HG02852 (cell line): ENCODE data around the gene PTK7.

Source experiments
- ATAC-seq: cut with Tn5 transposase; IDR thresholded peaks from one replicate; pipeline ENCODE4 v1.9.1; 2021; ENCODE audit warnings: mild to moderate bottlenecking, moderate library complexity; ENCODE audit not compliant: unreplicated experiment

Gene PTK7

DNA sequence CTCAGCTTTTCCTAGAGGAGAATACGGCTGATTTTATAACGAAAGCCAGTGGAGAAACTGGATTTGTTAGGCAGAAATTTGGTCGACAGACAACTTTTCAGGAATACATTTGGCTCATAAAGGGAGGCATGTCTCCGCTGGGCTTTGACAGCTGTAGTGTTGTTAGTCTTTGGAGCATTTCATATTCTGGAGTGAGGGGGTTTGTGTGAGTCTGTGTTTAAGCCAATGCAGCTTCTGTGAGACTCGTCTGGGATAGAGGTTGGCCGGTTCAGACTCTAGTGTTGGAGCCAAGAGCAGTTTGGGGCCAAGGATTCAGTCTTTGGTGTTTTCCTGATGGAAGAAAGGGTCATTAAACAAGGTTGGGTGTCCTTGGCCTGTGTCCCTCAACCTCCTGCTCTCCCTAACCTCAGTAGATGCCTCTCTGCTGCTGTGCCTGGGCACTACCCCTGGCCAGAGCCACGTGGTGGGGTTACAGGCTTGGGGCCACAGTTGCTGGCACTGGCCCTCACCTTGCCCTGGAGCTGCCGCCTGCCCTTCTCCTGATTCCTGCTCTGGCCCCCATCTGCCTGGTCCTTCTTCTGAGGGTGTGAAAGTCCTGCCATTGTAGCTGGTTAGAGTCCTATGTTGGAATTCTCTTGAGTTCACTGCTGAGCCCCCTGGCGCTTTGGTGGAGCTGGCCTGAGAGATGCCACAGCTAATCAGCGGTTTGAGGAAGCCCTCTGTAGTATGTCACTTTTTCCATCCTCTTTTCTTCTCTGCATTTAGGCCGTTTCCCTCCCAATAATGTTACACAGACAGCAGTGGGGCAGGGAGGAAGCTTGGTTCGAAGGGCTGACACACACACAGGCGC lies 6.9 kb downstream of the PTK7 start:
- ATAC-seq: no peak

DNA sequence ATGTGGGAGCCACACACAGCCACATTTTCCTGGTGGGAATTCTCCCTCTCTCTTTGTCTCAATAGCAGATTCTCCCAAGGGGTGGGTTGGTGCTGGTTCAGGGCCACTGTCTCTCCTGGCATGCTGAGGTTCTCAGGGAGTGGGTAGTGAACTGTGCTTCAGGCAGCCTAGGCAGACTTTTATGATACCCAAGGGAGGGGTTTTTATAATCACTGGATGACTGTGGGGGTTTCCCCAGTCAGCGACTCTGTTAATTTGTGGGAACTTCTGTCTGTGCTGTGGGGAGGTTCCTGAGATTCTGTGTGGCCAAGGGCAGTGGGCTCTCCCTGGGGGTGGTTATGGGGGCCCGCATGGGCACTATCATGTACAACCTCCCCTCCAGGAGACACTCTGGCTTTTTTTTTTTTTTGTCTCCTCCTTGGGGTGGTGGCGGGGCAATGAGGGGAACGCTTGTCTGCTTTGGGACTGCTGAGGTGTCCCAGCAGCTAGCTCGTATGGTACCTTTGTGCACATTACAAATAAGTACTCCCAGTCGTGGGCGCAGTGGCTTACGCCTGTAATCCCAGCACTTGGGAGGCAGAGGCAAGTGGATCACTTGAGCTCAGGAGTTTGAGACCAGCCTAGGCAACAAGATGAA lies 10.0 kb downstream of the PTK7 start:
- no peak for ATAC-seq

DNA sequence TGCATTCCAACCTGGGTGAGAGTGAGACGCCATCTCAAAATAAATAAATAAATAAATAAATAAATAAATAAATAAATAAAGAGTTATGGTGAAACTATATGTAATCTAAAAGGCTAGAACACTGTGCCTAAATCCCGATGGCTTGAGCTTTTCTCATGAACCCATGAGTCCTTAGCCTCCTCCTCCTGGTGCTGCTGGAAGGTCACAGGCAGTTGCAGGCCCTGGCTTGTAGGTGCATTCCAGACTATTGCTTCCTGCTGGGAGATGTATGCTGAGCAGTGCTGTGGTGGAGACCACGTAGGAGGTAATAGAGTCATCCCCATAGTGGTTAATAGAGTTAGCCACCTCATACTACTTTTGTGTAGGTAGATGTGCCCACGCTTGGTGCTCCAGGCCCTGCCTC lies 12.5 kb downstream of the PTK7 start:
- no peak for ATAC-seq

DNA sequence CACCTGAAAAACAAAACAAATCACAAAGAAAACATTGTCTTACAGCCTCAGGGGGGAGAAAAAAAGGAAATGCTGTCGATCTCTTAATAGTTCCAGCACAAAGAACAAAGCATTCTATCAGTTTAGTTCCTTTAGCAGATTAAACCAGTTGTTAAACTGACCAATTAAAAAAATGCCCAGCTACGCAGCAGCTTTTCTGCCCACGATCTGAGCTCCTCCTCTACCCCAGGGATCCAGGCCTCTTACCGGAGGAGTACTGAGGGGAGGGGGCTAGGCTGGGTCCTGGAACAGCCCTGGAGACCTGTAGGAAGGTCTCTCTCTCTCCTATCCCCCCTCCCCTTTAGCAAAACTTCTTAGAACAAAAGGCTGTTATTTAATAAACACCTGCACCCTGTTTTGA lies 13.4 kb downstream of the PTK7 start:
- ATAC-seq: no peak

DNA sequence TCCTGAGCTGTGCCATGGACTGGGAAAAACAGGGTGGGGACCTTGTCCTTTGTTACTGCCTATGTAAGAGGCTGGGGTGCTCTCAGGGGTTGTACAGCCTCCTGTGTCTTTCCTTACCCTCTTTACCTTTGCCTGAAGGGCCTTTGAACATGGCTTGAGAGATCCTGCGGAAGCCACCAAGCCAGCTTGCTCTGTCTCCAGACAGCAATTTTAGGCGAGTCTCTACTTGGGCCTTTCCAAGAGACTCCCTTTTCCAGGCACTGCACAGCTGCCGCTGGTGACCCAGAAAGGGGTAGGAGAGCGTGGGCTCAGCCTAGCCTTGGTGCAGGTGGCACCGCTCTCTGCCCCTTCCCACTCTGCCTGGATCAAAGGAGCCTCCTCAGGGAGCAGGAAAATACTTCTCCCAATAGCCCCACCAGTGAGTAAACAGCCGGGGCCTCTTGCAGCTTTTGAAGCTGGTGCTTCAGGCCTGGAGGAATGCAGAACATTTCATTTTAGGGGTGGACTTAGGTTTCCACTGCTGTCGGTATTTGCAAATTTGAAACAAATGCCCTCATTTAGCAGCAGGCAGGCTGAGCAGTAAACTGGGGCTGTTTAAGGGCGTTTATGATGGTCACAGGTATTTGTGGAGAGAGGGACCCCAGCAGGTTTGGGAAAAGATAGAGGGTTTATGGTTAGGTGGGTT lies 13.9 kb downstream of the PTK7 start:
- no peak for ATAC-seq

DNA sequence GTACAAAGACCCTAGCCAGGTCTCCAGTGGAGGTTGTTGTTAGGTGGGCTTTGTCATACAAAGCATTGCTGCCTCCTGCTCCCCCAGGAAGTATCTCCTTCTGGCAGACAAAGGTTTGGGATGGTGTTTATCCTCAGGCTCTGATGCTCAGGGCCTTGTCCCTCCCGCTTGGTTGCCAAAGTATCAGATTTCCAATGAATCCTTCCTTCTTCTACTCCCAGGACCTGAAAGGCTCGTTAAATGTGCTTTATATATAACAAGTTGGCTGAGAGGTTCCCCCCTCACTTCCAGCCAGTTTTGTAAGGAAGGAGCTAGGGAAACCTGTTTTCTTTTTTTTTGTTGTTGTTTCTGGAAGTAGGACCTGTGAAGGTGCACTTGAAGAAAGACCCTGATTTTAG lies 14.4 kb downstream of the PTK7 start:
- ATAC-seq: no peak

DNA sequence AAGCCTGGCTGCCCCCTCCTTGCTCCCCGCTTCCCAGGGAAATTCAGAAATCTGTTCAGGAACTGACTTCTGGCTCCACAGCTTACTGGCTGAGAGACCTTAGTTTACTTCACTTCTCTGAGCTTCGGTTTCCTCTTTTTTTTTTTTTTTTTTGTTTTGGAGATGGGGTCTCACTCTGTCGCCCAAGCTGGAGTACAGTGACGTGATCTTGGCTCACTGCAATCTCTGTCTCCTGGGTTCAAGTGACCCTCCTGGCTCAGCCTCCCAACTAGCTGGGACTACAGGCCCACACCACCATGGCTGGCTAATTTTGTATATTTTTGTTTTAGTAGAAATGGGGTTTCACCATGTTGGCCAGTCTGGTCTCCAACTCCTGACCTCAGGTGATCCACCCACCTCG lies 14.9 kb downstream of the PTK7 start:
- ATAC-seq: no peak

DNA sequence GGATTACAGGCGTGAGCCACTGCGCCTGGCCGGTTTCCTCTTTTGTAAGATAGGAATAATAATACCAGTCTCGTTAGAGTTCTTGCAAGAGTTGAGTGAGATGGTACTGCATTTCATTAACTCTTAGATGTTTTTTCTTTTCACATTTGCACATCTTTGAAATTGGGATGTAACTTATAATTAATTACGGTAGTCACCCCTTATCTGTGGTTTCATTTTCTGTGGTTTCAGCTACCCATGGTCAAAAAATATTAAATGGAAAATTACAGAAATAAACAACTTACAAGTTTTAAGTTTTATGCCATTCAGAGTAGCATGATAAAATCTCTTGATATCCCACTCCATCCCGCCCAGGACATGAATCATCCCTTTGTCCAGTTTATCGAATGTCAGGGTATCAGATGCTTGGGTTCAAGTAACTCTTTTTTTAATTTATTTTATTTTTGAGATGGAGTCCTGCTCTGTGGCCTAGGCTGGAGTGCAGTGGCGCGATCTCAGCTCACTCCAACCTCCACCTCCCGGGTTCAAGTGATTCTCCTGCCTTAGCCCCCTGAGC lies 15.4 kb downstream of the PTK7 start:
- ATAC-seq: no peak

DNA sequence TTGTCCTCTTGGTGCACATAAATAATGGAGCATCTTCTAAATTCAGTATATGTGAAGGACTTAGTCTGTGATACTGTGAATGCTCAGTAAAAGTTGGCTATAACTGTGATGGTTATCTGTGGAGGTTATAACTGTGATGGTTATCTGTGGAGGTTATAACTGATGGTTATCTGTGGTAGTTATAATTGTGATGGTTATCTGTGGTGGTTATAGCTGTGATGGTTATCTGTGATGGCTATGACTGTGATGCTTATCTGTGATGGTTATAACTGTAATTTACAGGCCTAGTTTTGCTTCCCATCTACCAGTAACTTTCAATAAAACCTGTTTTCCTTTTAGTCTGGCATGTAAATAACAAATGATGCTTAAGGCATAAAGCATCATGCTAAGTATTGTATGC lies 16.5 kb downstream of the PTK7 start:
- no peak for ATAC-seq

DNA sequence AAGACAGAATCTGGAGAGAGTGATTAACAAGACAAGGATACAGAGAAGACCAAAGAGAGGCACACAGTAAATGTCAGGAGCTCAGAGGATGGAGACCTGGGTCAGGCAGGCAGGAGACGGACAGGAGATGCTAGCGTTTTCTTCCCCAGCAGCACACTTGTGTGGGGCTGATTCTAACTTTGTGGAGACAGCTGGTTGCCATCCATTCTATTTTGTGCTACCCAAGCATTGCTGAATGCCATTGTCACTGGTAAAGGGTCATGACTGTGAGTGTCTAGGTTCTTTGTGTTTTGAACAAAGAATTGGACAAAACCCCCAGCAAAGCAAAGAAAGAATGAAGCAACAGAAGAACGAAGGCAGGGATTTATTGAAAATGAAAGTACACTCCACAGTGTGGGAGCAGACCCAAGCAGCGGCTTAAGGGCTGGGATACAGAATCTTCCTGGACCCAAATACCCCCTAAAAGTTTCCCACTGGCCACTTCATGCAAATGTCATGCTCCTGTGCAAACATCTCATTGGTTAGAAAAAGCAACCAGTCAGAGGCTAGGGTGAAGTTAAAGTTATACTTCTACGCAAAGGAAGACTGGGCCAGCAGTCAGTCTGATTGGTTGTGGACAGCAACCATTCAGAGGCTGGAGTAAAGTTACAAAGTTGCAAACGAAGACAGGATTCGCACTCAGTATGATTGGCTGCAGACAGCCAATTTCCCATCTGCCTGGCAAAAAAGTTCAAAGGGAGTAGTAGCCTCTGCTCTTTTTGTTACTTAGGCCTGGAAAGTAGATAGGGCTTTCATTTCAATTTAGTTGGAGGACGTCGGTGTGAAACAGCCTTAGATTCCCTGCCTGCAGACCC lies 17.5 kb downstream of the PTK7 start:
- no peak for ATAC-seq

DNA sequence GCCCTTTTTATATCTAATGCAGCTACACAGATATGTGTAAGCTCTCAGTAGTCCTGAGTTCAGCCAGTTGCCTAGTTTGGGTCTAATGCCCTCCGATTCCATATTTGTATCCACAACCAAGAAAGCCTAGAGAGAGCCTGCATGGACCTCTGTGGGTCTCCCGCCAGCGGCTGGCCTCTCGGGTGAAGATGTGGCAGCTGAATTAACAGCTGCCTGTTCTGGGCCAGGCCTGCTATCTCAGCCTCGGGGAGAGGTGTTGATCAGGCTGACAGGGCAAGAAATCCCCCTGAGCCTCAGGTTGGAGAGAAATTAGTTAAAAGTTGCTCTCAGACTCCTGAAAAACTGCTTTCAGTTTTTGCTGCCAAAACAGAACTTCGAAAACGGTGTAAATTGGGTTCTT lies 19.8 kb downstream of the PTK7 start:
- ATAC-seq: no peak

DNA sequence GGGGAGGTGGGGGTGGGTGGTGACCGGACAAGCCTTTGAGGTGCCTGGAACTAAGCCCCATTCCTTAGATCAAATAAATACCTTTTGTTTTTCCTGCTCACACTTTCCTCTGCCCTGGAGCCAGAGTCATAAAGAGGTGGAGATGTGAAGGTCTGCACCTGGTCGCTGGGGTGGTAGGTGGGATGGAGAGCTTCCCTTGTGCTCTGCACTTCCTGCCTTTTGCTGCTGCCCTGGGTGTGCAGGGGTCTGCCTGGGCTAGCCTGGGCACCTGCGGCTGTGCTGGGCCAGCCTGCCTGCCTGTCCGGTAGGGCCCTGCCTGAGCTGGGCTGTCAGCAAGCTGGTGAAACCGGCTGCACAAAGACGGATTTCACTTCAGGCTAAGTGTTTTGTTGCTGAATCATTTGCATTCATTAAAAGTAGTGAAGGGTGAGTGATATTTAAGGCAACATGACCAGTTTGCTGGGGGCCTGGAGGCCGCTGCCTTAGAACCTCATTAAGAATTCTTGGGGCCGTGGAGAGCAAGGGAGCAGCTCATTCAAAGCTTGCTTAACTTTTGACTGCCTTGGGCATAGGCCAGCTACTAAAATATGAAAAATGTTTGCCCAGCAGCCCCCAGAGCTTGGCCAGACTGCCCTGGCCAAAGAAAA lies 20.5 kb downstream of the PTK7 start:
- ATAC-seq: no peak

DNA sequence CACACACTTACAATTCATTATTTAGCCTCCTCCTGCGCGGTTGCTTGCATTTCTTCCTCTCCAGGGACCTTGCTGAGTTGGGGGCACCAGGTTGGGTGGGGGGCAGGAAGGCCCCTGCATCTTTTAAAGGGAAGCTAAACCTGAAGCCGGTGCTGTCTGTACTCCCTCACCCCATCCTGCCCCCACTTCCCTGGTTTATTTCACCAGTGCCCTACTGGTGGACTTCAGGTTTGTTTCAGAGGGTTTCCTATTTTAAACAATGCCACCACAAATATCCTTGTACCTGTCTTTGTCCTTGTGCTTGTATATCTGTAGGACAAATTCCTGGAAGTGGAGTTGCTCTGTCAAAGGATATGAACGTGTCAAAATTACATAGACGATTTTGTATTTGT lies 21.0 kb downstream of the PTK7 start:
- no peak for ATAC-seq

DNA sequence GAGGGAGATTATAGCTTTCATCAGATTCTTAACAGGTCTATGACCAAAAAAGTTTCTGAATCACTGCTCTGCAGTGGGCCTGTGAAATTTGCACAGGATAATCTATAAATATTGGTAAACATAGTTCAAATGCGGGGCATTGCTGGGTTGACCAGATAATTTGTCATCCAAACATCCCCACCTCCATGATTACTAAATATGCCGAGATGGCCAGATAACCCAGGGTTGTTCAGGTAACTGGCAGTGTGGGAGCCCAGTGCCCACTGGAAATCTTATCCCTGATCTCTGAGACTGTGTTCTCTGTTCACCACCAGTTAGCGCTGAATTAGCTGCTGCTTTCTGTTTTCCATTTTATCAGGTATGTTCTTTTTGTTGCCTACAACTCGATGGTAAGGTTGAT lies 21.4 kb downstream of the PTK7 start:
- ATAC-seq: no peak

DNA sequence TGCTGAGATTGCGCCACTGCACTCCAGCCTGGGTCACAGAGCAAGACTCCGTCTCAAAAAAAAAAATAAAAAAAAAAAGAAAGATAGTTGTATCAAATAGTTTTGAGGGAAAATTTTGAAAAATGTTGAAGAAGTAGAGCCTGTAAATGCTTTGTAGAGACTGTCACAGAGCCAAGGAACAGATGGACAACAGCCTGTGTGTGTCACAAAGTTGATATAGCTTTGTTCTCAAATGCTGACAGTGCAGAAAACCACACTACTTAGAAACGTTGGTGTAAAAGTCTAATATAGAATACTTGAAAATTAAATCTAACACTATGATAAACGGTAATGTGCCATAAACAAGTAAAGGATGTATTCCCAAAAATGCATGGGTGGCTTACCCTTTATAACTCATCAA lies 25.4 kb downstream of the PTK7 start:
- ATAC-seq: no peak

DNA sequence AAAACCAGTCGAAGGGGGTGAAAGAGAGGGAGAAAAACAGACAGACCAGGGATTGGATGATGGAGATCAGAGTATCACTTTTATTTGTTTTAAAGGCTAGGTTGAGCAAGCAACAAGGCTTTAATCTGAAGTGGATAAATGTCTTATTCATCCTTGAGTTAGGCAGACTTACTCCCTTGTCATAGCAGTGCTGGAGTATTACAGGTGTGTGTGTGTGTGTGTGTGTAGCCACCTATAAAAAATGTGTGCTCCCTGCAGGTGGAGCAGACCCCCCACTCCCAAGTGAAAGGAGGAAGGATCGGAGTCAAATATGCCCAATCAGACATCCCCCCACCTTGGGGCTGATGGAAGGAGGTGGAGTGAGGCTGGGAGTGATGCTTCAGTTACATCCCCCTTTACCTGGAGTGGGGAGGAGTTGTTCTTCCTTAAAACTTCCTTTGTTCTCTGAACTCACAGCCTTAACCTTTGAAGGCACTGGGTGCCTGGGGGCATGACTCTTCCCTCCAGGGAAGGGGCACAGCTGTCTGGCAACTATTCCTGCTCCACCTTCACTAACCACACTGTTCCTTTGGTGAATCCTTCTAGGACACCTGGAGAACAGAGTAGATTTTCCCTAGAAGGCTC lies 27.3 kb downstream of the PTK7 start:
- no peak for ATAC-seq

DNA sequence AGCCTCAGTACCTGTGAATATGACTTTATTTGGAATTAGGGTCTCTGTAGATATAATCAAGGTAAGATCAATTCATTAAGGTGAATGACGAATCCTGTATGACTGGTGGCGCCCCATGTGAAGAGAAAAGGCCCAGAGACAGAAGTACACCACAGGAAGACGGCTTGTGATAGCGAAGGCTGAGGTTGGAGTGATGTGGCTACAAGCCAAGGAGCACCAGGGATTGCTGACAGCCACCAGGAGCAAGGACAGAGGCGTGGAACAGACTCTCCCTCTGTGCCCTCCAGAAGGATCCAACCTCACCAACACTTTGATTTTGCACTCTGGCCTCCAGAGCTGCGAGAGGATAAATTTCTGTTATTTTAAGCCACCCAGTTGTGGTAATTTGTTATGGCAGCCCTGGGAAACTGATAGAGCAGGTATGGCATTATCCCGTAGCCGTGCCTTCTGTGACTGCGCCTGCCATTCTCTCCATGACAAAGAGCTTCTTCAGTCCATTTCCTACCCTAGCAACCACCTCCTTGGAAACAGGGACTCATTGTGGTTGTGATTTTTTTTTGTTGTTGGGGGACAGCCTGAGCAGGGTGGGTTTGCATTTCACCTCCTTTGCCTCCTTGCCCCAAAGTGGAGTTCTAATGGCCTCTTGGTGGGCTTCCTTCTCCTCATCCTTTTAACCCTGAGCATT lies 29.6 kb downstream of the PTK7 start:
- ATAC-seq: no peak

DNA sequence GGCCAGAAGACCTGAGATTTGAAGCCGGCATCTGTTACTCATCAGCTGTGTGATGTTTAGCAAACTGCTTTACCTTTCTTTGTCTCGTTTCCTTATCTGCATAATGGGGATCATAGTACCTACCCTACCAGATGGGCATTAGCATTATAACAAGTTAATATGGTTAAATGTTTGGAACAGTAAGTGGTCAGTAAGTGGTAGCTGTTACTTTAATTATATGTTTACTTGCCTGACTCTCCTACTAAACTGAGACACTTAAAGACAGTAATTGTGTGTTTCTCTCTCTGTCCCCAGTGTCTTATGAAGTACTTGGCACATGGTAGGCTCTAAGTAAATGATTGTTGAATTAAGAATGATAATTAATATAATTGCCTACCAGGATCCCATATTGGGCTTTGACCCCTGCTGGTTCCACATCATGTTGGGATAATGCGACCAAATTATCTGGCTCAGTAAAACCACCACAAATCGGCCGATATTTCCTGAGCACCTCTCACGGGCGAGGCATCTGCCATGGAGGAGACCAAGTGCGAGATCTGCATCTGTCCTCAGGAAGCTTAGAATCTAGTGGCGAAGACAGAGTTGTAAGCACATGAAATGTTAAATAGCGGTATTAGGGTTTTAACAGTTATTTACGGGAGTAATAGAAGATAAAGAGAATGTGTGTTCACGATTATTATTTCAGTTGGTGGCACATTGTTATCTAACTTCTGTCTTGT lies 31.4 kb downstream of the PTK7 start:
- no peak for ATAC-seq
